Endothelial cell of umbilical vein (primary cell): ENCODE data around the gene AHNAK2. TPM values are rescaled to one million over a fixed set of nuclear protein-coding genes. Genes with fewer than 3 reads are reported as not detected.

Experiments used
- BruUV-seq: library from RNA; stranded (reverse); fragments of 400-500 nt; replicated peaks from 2 replicates; lab custom pipeline; 2021; lab: Mats Ljungman, UMichigan
- CTCF ChIA-PET: fragments of 300-600, 350-600 bp; sonication (Branson Sonifier 250); formaldehyde crosslinking; loops from one replicate; lab custom pipeline; 2021; ENCODE audit warnings: antibody characterized with exemption, inconsistent platforms; lab: Charles Lee
- POLR2A ChIA-PET: fragments of 300-600, 350-600 bp; sonication (Branson Sonifier 250); formaldehyde crosslinking; loops from one replicate; lab custom pipeline; 2021; ENCODE audit warnings: antibody characterized with exemption, inconsistent platforms; lab: Charles Lee
- DNase-seq: peaks from one replicate; pipeline ENCODE4 v3.0.0-alpha.2; 2011; ENCODE audit warnings: low read depth, low spot score
- FAIRE-seq: peaks from 2 replicates; lab custom pipeline; 2011; peaks lifted over from hg19 to GRCh38; lab: Jason Lieb, UNC
- H2AFZ ChIP-seq: 2 replicates; pipeline ENCODE4 v1.6.0; 2012; ENCODE audit warnings: low read depth, low read length, control low read depth, inconsistent platforms
- H3K27ac ChIP-seq: 2 replicates; pipeline ENCODE4 v1.5.1; 2011; ENCODE audit warnings: low read depth, mild to moderate bottlenecking, control low read depth, low read length, moderate library complexity; ENCODE audit not compliant: insufficient read depth
- H3K27me3 ChIP-seq, 2 experiments: 2 replicates each; pipeline versions ENCODE4 v1.6.0 to v1.6.1; 2011; ENCODE audit warnings: low read length in 2 of 2, mixed read lengths in 1 of 2; ENCODE audit not compliant: control insufficient read depth in 2 of 2, insufficient read depth in 2 of 2
- H3K36me3 ChIP-seq, 2 experiments: 2 replicates in 1 of 2; 3 replicates in 1 of 2; pipeline ENCODE4 v1.5.1; 2011; ENCODE audit warnings: low read length in 2 of 2, mild to moderate bottlenecking in 1 of 2, moderate library complexity in 1 of 2; ENCODE audit not compliant: control insufficient read depth in 2 of 2, insufficient read depth in 2 of 2; ENCODE audit errors: extremely low read depth in 1 of 2
- H3K4me1 ChIP-seq: 3 replicates; pipeline ENCODE4 v1.5.1; 2011; ENCODE audit warnings: mild to moderate bottlenecking, low read length; ENCODE audit not compliant: control insufficient read depth, insufficient read depth; ENCODE audit errors: extremely low read depth
- H3K4me2 ChIP-seq: 2 replicates; pipeline ENCODE4 v1.6.1; 2011; ENCODE audit warnings: low read length, control low read depth, mixed read lengths; ENCODE audit not compliant: insufficient read depth
- H3K4me3 ChIP-seq, 3 experiments: fragments of 200-600 bp in 1 of 3; sonication (generic), shearing (Covaris generic) in 1 of 3; replicated peaks in 1 of 3; 2 replicates each; pipeline ENCODE4 v1.5.1; 2011 to 2016; ENCODE audit warnings: control low read depth in 3 of 3, low read length in 3 of 3, mild to moderate bottlenecking in 2 of 3, inconsistent platforms in 1 of 3, low read depth in 1 of 3, moderate library complexity in 1 of 3; ENCODE audit not compliant: insufficient read depth in 1 of 3
- H3K79me2 ChIP-seq: 2 replicates; pipeline ENCODE4 v1.6.0; 2012; ENCODE audit warnings: low read length, inconsistent platforms; ENCODE audit not compliant: control insufficient read depth, insufficient read depth
- H3K9ac ChIP-seq: replicated peaks from 2 replicates; pipeline ENCODE3; 2011; ENCODE audit warnings: low read length, control low read depth; ENCODE audit not compliant: insufficient read depth; ENCODE audit errors: extremely low read depth
- H3K9me1 ChIP-seq: replicated peaks from 3 replicates; pipeline ENCODE4 v1.6.0; 2011; ENCODE audit warnings: mild to moderate bottlenecking, low read length; ENCODE audit not compliant: control insufficient read depth, insufficient read depth; ENCODE audit errors: extremely low read depth
- H3K9me3 ChIP-seq: replicated peaks from 2 replicates; pipeline ENCODE4 v1.5.1; 2012; ENCODE audit warnings: low read length, inconsistent platforms; ENCODE audit not compliant: control insufficient read depth, insufficient read depth
- H4K20me1 ChIP-seq: replicated peaks from 2 replicates; pipeline ENCODE3; 2011; ENCODE audit warnings: mild to moderate bottlenecking, low read length; ENCODE audit not compliant: control insufficient read depth, insufficient read depth; ENCODE audit errors: extremely low read depth
- CTCF ChIP-seq, 2 donors: IDR thresholded peaks; 1 replicate in 1 of 2; 2 replicates in 1 of 2; pipeline ENCODE4 v1.5.1; 2011; ENCODE audit warnings: low read length in 2 of 2, mild to moderate bottlenecking in 2 of 2, moderate library complexity in 2 of 2, control low read depth in 1 of 2, inconsistent platforms in 1 of 2, low read depth in 1 of 2; ENCODE audit not compliant: insufficient read depth in 1 of 2; ENCODE audit errors: extremely low read depth in 1 of 2
- EZH2 ChIP-seq: IDR thresholded peaks from 2 replicates; pipeline ENCODE4 v1.6.1; 2012; ENCODE audit warnings: borderline replicate concordance, low read depth, mild to moderate bottlenecking, moderate library complexity, low read length, inconsistent platforms; ENCODE audit not compliant: severe bottlenecking
- FOS ChIP-seq: IDR thresholded peaks from 2 replicates; pipeline ENCODE4 v1.6.1; 2011; ENCODE audit warnings: mild to moderate bottlenecking, low read length, moderate library complexity, borderline replicate concordance; ENCODE audit not compliant: insufficient read depth
- GATA2 ChIP-seq: IDR thresholded peaks from 2 replicates; pipeline ENCODE4 v1.7.0; 2011; ENCODE audit warnings: low read depth, mild to moderate bottlenecking, moderate library complexity, mixed read lengths, low read length; ENCODE audit not compliant: insufficient read length, insufficient read depth
- JUN ChIP-seq: IDR thresholded peaks from 2 replicates; pipeline ENCODE4 v1.6.1; 2011; ENCODE audit warnings: borderline replicate concordance, low read depth; ENCODE audit not compliant: insufficient read length, insufficient read depth
- MAX ChIP-seq: IDR thresholded peaks from 2 replicates; pipeline ENCODE4 v1.6.1; 2011; ENCODE audit not compliant: insufficient read depth, insufficient read length
- MYC ChIP-seq: IDR thresholded peaks from one replicate; pipeline ENCODE4 v1.6.1; 2011; ENCODE audit warnings: mild to moderate bottlenecking, low read depth, low read length
- POLR2A ChIP-seq: IDR thresholded peaks from 2 replicates; pipeline ENCODE4 v1.6.1; 2012; ENCODE audit warnings: low read depth, mild to moderate bottlenecking, control low read depth, low read length
- POLR2AphosphoS5 ChIP-seq: IDR thresholded peaks from 2 replicates; pipeline ENCODE4 v1.6.1; 2012; ENCODE audit warnings: low read depth, mild to moderate bottlenecking, control low read depth, low read length, moderate library complexity; ENCODE audit not compliant: insufficient read depth
- dilution Hi-C: fragments of 300-500 bp; cut with MboI; formaldehyde crosslinking; loops from one replicate; pipeline ENCODE4 v1.15.0; 2019; ENCODE audit warnings: low sequenced_read_pairs; ENCODE audit not compliant: extremely low pct_ligation_motif_present
- intact Hi-C: fragments of 100-400 bp; cut with micrococcal nuclease; formaldehyde crosslinking; loops from one replicate; pipeline ENCODE4 v1.10.0; 2022
- polyA plus RNA-seq, 4 experiments: library from polyadenylated mRNA; depleted of rRNA in 3 of 4; stranded (reverse) in 3 of 4; unstranded in 1 of 4; fragments of >200 nt; gene quantifications; 2 replicates each; pipeline versions ENCODE4 v1.2.1 to v1.2.3, GENCODE V29; 2011 to 2012; ENCODE audit warnings: missing spikeins in 1 of 4
- total RNA-seq: library from RNA; stranded (reverse); gene quantifications from 2 replicates; pipeline ENCODE4 v1.2.3, GENCODE V29; 2021

AHNAK2 gene
- total and polyA plus RNA-seq, 2 donors (not counting 3 experiments of a cell fraction or from before 2014, with no cell fraction given) = 17.7 to 68.7 TPM

GRCh38 chr14:104895786-104896661 is 82.2 kb downstream of the AHNAK2 start:
- Histone ChIP-seq H3K27me3 (no peaks in the 10 kb centered on the region), H3K36me3 (no peaks in the 10 kb centered on the region), H3K9me3 (no peaks in the 10 kb centered on the region), H3K27ac (no peak overlapping the region), H3K4me2 (no peak overlapping the region), H3K9ac (no peak overlapping the region), H3K9me1 (no peaks in the 10 kb centered on the region), H2AFZ (no peak overlapping the region), H3K4me3 (no peak overlapping the region), H4K20me1 (no peaks in the 10 kb centered on the region), H3K79me2 (no peaks in the 10 kb centered on the region), H3K4me1 (peaks cover 16% of the 10 kb centered on the region)
- ChIA-PET CTCF (interaction anchor here (0.8 to 2.9 kb wide), 8 partner anchors 9 to 191 kb away, joined by 3 to 14 read pairs (median 6); partner anchors contain the start of gene PLD4), POLR2A (no interaction called here)
- no peak for FAIRE-seq
- dilution Hi-C loops = no loop called here
- intact Hi-C loops = loop anchor here (1.0 kb wide), 4 partner anchors 71 to 191 kb away; no protein-coding TSS in a partner anchor
- no peak for DNase-seq
- no TSS peak for BruUV-seq
- TF ChIP-seq CTCF (IDR thresholded peaks at IDR 0.05; ENCODE audit: extremely low read depth in 1 of 2, insufficient read depth in 1 of 2, low read depth in 1 of 2, low read length in 2 of 2) (no peak), POLR2AphosphoS5 (no peak), EZH2 (no peak), POLR2A (no peak), MAX (no peak), MYC (no peak), JUN (no peak), FOS (no peak), GATA2 (no peak)
